Stomach smooth muscle (tissue), 2 donors: ENCODE data around the gene RBPMS2.

Experiments used
- H3K27ac ChIP-seq: one replicate; pipeline ENCODE4 v1.7.0; 2013; ENCODE audit warnings: mild to moderate bottlenecking, low read length, inconsistent platforms
- H3K27me3 ChIP-seq, 2 donors: one replicate each; pipeline ENCODE4 v1.7.0; 2013; ENCODE audit warnings: low read length in 2 of 2; ENCODE audit not compliant: insufficient read depth in 2 of 2, control insufficient read depth in 1 of 2
- H3K36me3 ChIP-seq, 2 donors: one replicate each; pipeline ENCODE4 v1.7.0; 2013; ENCODE audit warnings: low read length in 2 of 2; ENCODE audit not compliant: control insufficient read depth in 2 of 2, insufficient read depth in 2 of 2
- H3K4me1 ChIP-seq: one replicate; pipeline ENCODE4 v1.7.0; 2013; ENCODE audit warnings: low read length; ENCODE audit not compliant: control insufficient read depth, insufficient read depth
- H3K4me3 ChIP-seq, 2 donors: one replicate each; pipeline ENCODE4 v1.7.0; 2013; ENCODE audit warnings: low read length in 2 of 2
- H3K9ac ChIP-seq, 2 donors: one replicate each; pipeline ENCODE4 v1.7.0; 2013; ENCODE audit warnings: low read length in 2 of 2, mild to moderate bottlenecking in 1 of 2
- H3K9me3 ChIP-seq, 2 donors: one replicate each; pipeline ENCODE4 v1.7.0; 2013; ENCODE audit warnings: low read length in 2 of 2; ENCODE audit not compliant: control insufficient read depth in 2 of 2
- donor health status: healthy.
- donor health status: Pancreatic carcinoma.

Gene RBPMS2

DNA sequence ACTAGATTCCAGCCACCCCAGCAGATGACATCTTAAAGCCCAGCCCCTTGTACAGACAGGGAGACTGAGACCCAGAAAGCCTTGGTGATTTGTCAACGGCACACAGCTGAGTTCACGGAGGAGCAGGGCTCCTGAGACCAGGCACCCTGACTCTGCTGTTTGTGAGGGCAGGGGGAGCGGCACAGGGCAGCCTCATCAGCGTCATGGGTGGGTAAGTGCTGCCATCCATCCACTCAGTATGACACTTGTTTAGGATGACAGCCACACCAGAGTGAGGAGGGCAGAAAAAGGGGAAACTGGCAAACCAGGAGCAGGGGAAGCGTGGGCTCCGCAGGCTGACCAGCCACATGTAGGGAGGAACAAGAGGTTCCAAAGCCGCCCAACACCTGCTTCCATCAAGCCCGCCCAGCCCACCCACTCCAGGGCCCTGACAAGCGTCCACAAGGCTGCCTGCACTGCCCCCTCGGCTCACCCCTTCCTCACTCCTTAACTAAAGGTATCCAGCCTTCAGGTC is 19.9 kb downstream of the RBPMS2 start:
- peaks cover 71% of the 10 kb centered on the region for H3K4me1 ChIP-seq
- H3K27ac ChIP-seq, result peak overlapping the region; percentile 60

DNA sequence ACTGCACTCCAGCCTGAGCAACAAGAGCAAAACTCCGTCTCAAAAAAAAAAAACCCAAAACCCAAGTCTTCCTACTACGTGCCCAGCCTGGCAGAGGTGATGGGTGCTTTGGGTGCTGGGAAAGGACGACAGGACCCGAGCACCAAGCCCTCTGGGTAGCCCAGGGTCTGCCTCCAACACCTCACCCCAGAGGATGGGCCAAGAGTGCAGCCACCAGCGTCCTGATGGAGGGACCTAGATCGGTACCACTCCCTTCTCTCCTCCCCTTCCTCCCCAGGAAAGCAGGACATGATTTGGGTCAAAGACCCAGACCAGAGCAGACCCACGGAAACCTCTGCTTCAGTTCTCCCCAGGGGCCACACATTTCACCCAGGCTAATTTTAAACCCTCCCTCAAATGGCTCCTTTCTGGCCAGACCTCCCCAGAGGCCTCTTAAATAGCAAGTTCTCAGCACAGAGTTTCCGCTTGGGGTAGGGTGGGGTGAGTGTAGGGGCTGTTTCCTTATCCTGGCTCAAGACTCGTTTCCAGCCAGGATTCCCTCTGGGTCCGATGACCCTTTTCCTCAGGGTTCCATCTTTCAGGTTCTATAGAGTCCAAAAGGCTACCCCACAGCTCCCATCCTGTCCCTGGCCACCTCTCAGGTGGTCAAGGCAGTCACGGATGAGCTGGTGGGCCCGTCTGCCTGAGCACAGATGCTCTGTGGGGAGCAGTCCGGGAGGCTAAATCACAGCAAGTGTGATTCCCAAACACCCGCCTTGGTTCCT is 20.5 kb downstream of the RBPMS2 start:
- Histone ChIP-seq H3K9me3 (no peaks in the 10 kb centered on the region), H3K9ac (peak overlapping the region; percentile 20 to 29), H3K36me3 (peaks cover 0 to 2% of the 10 kb centered on the region in 2 donors), H3K27ac (peak overlapping the region; percentile 60), H3K4me3 (no peak overlapping the region), H3K27me3 (no peaks in the 10 kb centered on the region), H3K4me1 (peaks cover 71% of the 10 kb centered on the region)

More for the DNA sequence above, 19.9 kb downstream of the RBPMS2 start:
- Histone ChIP-seq H3K9ac (peak overlapping the region; percentile 20 to 29), H3K27me3 (no peaks in the 10 kb centered on the region), H3K9me3 (no peaks in the 10 kb centered on the region), H3K4me3 (no peak overlapping the region), H3K36me3 (peaks cover 0 to 2% of the 10 kb centered on the region in 2 donors)

DNA sequence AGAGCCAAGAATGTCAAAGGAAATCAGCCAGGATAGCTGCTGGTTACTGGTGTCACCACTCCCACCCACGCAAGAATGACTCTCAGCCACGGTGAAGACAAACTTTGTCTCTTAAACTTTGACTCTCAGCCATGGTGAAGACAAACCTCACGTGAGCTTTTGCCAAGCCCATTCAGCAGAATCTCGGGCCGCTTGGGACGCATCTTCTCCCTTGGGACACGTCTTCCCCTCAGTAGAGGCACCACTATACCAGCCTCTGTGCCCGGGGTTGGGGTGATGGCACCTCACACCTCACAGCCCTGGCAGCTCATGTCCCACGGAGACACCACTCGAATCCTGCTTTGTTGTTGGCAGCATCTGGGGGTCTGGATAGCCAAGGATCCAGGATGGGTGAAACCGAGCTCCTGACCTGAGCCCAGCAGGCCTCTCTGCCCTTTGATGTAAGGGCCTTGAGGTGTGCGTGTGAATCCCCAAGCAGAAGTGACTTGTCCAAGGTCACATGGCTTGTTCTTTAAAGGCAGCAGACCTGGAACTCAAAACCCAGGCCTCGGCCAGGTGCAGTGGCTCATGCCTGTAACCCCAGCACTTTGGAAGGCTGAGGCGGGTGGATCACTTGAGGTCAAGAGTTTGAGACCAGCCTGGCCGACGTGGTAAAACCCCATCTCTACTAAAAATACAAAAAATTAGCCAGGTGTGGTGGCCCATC is 21.8 kb downstream of the RBPMS2 start:
- peaks cover 77% of the 10 kb centered on the region for H3K4me1 ChIP-seq
- peaks cover 0 to 3% of the 10 kb centered on the region in 2 donors for H3K36me3 ChIP-seq
- H3K4me3 ChIP-seq, result no peak overlapping the region
- peak overlapping the region; percentile 92 for H3K27ac ChIP-seq
- H3K9me3 ChIP-seq, result no peaks in the 10 kb centered on the region
- H3K27me3 ChIP-seq, result no peaks in the 10 kb centered on the region
- H3K9ac ChIP-seq, result no peak overlapping the region

DNA sequence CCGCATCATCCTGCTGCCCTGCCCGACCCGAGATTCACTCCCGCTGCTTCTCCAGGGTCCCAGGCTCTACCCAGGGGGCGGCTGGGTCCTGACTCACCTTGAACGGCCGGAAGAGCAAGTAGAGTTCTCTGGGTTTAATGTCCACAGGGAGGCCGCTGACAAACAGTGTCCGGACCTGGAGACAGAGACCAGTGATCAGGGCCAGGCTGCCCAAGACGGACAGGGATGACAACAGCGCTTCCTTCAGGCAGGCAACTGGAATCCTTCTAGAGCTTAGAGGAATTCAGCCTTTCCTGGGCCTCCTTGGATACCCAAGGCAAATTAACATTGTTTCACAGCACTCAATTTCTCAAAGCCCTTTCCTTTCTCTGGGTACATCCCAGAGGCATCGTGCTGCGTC is 23.9 kb downstream of the RBPMS2 start:
- Histone ChIP-seq H3K9me3 (no peaks in the 10 kb centered on the region), H3K4me1 (peaks cover 87% of the 10 kb centered on the region), H3K9ac (peak overlapping the region in 1 of 2 donors; percentile 62), H3K4me3 (peak overlapping the region in 1 of 2 donors; percentile 22), H3K36me3 (peaks cover 6% of the 10 kb centered on the region in 2 donors), H3K27ac (peak overlapping the region; percentile 92), H3K27me3 (no peaks in the 10 kb centered on the region)

DNA sequence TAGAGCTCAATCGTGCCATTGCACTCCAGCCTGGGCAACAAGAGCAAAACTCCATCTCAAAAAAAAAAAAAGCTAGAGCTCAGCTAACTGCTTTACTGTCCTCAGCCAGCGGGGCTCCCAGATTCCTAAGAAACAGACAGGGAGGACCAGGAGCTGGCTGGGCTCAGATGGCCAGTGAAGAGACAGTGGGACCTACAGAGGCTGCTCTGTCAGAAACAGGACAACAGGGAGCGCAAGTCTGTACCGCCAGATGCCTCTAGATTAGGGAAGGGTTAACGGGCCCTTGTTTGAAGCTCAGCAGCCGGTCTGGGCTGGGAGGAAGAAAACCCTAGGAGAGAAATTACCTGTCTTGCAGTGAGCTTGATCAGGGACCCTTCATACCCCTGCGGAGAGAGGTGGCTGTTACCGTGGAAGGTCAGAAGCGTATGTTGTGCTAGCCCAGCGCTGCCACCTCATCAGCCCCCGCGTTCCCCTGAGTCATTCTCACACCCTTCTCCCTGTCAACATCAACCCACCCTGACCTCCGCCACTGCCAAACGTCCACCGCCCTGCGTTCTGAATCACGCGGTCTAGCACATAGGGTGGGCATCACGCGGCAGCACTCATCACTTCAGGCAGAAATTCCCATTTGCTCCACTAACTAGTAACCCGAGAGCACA is 25.3 kb downstream of the RBPMS2 start:
- Histone ChIP-seq H3K36me3 (peaks cover 6 to 11% of the 10 kb centered on the region in 2 donors), H3K4me3 (peak overlapping the region in 1 of 2 donors; percentile 17), H3K9me3 (no peaks in the 10 kb centered on the region), H3K27ac (peak overlapping the region; percentile 92), H3K27me3 (no peaks in the 10 kb centered on the region), H3K4me1 (peaks cover 85% of the 10 kb centered on the region), H3K9ac (peak overlapping the region; percentile 20 to 58)

DNA sequence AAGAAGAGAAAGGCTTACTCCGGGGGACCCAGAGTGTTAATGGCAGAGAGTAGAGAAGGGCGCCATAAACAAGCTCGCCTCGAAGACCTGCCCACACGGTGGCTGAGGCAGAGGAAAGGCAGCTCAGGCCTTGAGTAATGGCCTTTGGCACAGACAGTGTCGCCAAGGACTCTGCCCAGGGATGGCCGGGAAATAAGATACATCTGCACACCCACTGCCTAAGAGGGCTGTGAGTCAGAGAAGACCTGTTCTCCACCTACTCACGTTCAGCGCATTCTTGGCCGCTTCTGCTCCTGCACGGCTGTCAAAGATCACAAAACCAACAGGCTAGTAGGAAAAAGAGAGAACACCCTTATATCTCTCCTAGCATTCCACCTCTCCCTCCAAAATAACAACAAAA is 26.2 kb downstream of the RBPMS2 start:
- Histone ChIP-seq H3K4me1 (peaks cover 79% of the 10 kb centered on the region), H3K9ac (peak overlapping the region; percentile 20 to 58), H3K27me3 (no peaks in the 10 kb centered on the region), H3K36me3 (peaks cover 6 to 11% of the 10 kb centered on the region in 2 donors), H3K9me3 (no peaks in the 10 kb centered on the region), H3K4me3 (no peak overlapping the region), H3K27ac (peak overlapping the region; percentile 92)

DNA sequence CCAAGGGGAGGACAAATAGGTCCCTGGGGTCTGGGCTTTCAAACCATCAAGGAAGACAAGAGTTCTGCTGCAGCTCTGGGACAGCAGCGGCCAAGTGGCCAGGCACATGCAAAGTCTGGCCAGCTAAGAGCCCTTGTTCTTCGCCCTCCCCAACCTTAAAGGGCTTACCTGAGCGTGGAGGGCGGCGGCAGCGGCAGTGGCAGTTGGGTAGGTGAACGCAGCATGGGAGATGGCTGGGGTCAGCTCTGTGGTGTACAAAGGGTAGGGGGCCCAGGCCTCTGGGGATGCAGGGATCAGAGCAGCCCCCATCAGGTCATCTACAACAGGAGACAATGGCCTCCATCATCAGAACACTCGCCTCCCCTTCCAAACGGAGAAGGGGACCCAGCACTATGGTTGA is 27.1 kb downstream of the RBPMS2 start:
- Histone ChIP-seq H3K4me1 (peaks cover 79% of the 10 kb centered on the region), H3K9ac (peak overlapping the region; percentile 21 to 41), H3K36me3 (peaks cover 6 to 10% of the 10 kb centered on the region in 2 donors), H3K4me3 (peak overlapping the region in 1 of 2 donors; percentile 1), H3K27me3 (no peaks in the 10 kb centered on the region), H3K9me3 (no peaks in the 10 kb centered on the region), H3K27ac (peak overlapping the region; percentile 92)

DNA sequence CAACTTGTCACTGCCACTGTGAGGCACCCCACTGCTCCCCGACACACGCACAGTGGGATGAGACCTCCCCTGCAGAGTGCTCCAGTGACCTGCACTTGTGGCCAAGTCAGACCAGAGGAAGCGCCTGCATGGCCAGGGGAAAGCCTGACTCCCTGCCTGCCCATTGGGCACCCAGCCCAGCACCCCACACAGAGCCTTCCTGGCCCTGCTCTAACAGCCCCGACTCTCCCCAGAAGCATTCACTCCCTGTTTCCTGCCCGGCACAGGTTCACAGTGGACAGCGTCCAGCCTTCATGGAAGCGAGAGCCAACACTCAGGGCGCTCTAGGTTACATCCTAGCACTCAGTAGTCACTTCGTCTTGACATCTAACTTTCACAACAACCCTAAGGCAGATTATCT is 27.8 kb downstream of the RBPMS2 start:
- H3K36me3 ChIP-seq, result peaks cover 6 to 9% of the 10 kb centered on the region in 2 donors
- H3K9ac ChIP-seq, result peak overlapping the region; percentile 29 to 41
- peaks cover 79% of the 10 kb centered on the region for H3K4me1 ChIP-seq
- peak overlapping the region; percentile 92 for H3K27ac ChIP-seq
- no peaks in the 10 kb centered on the region for H3K27me3 ChIP-seq
- H3K4me3 ChIP-seq, result no peak overlapping the region
- H3K9me3 ChIP-seq, result no peaks in the 10 kb centered on the region

DNA sequence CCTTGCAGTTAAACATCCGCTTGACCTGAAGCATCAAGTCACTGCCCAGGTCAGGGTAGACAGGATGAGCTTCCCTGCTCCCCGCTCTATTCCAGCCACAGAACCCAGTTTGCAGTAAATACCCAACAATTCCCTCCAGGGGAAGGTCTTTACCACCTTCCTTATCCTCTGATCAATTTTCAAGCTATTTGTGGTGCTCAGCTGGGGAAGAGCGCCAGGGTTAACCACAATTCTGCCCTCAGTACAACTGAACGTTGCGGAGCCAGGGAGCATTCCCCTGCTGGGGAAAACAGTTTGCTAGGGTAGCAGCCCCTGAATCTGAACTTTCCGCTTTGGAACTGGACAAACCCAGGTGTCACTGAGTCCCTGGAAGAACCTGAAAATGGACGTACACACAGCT is 28.5 kb downstream of the RBPMS2 start:
- H3K4me3 ChIP-seq, result no peak overlapping the region
- H3K36me3 ChIP-seq, result peaks cover 6 to 9% of the 10 kb centered on the region in 2 donors
- peak overlapping the region; percentile 92 for H3K27ac ChIP-seq
- H3K9ac ChIP-seq, result no peak overlapping the region
- peaks cover 79% of the 10 kb centered on the region for H3K4me1 ChIP-seq
- H3K27me3 ChIP-seq, result no peaks in the 10 kb centered on the region
- H3K9me3 ChIP-seq, result no peaks in the 10 kb centered on the region

DNA sequence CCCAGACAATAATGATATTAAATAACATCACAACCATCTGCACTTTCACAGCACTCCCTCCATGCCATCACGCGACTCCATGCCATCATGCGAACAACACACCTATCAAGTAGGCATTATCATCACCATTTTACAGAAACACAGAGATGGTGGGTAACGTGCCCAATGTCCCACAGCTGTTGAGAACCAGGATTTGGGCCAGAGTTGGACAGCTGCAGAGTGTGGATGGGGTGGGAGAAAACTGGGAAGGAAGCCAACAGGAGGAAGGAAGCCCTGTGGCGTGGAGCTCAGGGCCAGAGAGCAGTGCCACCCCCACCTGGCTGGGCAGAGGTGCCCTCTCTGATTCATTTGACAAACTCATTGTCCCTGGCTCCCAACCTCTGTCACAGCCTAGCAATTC is 29.0 kb downstream of the RBPMS2 start:
- Histone ChIP-seq H3K27me3 (no peaks in the 10 kb centered on the region), H3K36me3 (peaks cover 6 to 11% of the 10 kb centered on the region in 2 donors), H3K4me1 (peaks cover 78% of the 10 kb centered on the region), H3K9me3 (no peaks in the 10 kb centered on the region), H3K27ac (peak overlapping the region; percentile 92), H3K9ac (peak overlapping the region in 1 of 2 donors; percentile 13), H3K4me3 (no peak overlapping the region)
